ENCODE measurements around the gene GOSR2.
"Not testable (repeated sequence)": the region's sequence is repeated elsewhere in the genome, so short reads cannot be mapped to it uniquely, and the experiment has no call there.

The GOSR2 gene

GRCh38 chr17:46983782-46984181 lies 60.8 kb downstream of the GOSR2 start:
- Histone ChIP-seq H3K27ac (ENCODE audit: low read depth, low read length) (no peak overlapping the region), H3K36me3 (ENCODE audit: insufficient read depth, low read length) (no peaks in the 10 kb centered on the region), H3K27me3 (ENCODE audit: control insufficient read depth in 1 of 2, insufficient read depth in 2 of 2, low read length in 2 of 2) (peaks cover 0 to 13% of the 10 kb centered on the region in 2 donors), H3K9ac (ENCODE audit: low read length) (no peak overlapping the region), H3K9me3 (ENCODE audit: low read length) (no peaks in the 10 kb centered on the region), H3K4me1 (ENCODE audit: insufficient read depth, low read length) (no peaks in the 10 kb centered on the region), H3K4me3 (ENCODE audit: low read depth in 1 of 2, low read length in 2 of 2) (no peak overlapping the region)

DNA sequence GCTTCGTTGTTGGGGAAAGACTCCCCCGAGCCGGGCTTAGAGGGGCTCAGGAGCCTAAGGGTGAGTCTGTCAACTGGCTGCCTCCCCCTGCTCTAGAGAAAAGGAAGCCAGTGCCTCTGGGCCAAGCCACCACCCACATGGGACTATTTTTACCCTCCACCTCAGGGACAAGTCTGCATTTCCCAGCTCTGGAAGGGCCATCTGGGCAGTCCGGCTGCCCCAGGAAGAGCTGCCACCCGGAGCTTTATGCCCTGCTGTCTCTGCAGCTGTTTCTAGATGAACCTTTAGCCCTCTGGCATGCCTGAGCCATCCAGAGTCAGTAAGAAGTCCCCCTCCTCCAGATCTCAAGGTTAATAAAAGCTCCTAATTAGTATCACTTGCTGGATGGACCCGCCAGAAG lies 61.4 kb downstream of the GOSR2 start:
- Histone ChIP-seq H3K9ac (ENCODE audit: low read length) (no peak overlapping the region), H3K36me3 (ENCODE audit: insufficient read depth, low read length) (no peaks in the 10 kb centered on the region), H3K4me3 (ENCODE audit: low read depth in 1 of 2, low read length in 2 of 2) (no peak overlapping the region), H3K27ac (ENCODE audit: low read depth, low read length) (no peak overlapping the region), H3K4me1 (ENCODE audit: insufficient read depth, low read length) (no peaks in the 10 kb centered on the region), H3K27me3 (ENCODE audit: control insufficient read depth in 1 of 2, insufficient read depth in 2 of 2, low read length in 2 of 2) (peaks cover 0 to 7% of the 10 kb centered on the region in 2 donors), H3K9me3 (ENCODE audit: low read length) (no peaks in the 10 kb centered on the region)

GRCh38 chr17:46984892-46985291 lies 61.9 kb downstream of the GOSR2 start:
- Histone ChIP-seq H3K4me1 (ENCODE audit: insufficient read depth, low read length) (no peaks in the 10 kb centered on the region), H3K4me3 (ENCODE audit: low read depth in 1 of 2, low read length in 2 of 2) (no peak overlapping the region), H3K27ac (ENCODE audit: low read depth, low read length) (no peak overlapping the region), H3K27me3 (ENCODE audit: control insufficient read depth in 1 of 2, insufficient read depth in 2 of 2, low read length in 2 of 2) (peaks cover 0 to 5% of the 10 kb centered on the region in 2 donors), H3K9me3 (ENCODE audit: low read length) (no peaks in the 10 kb centered on the region), H3K9ac (ENCODE audit: low read length) (no peak overlapping the region), H3K36me3 (ENCODE audit: insufficient read depth, low read length) (no peaks in the 10 kb centered on the region)

DNA sequence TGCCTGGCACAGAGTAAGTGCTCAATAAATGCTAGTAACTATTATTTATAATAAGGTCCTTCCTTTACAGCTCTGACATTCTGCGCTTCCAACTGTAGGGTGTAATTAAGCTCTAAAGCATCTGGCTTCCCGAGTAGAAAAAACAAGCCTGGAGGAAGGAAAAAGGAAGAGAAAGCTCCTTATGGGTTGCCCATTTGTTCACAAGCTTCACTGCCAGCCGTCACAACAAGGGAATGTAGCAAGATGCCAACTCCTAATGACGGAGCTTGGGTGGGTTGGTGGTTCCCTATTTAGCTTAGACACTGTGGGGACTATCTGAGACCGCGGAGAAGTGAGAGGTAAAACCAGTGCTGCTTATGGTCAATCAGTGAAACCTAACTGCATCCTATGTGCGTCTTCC lies 63.4 kb downstream of the GOSR2 start:
- H3K9ac ChIP-seq (ENCODE audit: low read length) = no peak overlapping the region
- no peaks in the 10 kb centered on the region for H3K4me1 ChIP-seq (ENCODE audit: insufficient read depth, low read length)
- peaks cover 0 to 5% of the 10 kb centered on the region in 2 donors for H3K27me3 ChIP-seq (ENCODE audit: control insufficient read depth in 1 of 2, insufficient read depth in 2 of 2, low read length in 2 of 2)
- H3K9me3 ChIP-seq (ENCODE audit: low read length) = no peaks in the 10 kb centered on the region
- H3K4me3 ChIP-seq (ENCODE audit: low read depth in 1 of 2, low read length in 2 of 2) = no peak overlapping the region
- H3K36me3 ChIP-seq (ENCODE audit: insufficient read depth, low read length) = no peaks in the 10 kb centered on the region
- H3K27ac ChIP-seq (ENCODE audit: low read depth, low read length) = no peak overlapping the region

DNA sequence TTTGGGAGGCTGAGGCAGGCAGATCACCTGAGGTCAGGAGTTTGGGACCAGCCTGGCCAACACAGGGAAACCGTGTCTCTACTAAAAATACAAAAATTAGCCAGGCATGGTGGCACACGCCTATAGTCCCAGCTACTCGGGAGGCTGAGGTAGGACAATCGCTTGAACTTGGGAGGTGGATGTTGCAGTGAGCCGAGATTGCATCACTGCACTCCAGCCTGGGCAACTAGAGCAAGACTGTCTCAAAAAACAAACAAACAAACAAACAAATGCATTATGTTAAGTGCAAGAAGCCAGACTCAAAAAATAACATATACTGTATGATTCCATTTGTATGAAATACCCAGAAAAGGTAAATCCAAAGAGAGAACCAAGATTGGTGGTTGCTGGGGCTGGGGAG lies 65.0 kb downstream of the GOSR2 start:
- not testable (repeated sequence) for H3K4me3 ChIP-seq (ENCODE audit: low read depth in 1 of 2, low read length in 2 of 2); H3K36me3 ChIP-seq (ENCODE audit: insufficient read depth, low read length); H3K27ac ChIP-seq (ENCODE audit: low read depth, low read length); H3K9ac ChIP-seq (ENCODE audit: low read length); H3K4me1 ChIP-seq (ENCODE audit: insufficient read depth, low read length); H3K27me3 ChIP-seq (ENCODE audit: control insufficient read depth in 1 of 2, insufficient read depth in 2 of 2, low read length in 2 of 2); H3K9me3 ChIP-seq (ENCODE audit: low read length)

- H3K4me1 ChIP-seq (ENCODE audit: insufficient read depth, low read length) = no peaks in the 10 kb centered on the region
- no peak overlapping the region for H3K9ac ChIP-seq (ENCODE audit: low read length)
- no peaks in the 10 kb centered on the region for H3K9me3 ChIP-seq (ENCODE audit: low read length)
- H3K36me3 ChIP-seq (ENCODE audit: insufficient read depth, low read length) = no peaks in the 10 kb centered on the region
- H3K4me3 ChIP-seq (ENCODE audit: low read depth in 1 of 2, low read length in 2 of 2) = no peak overlapping the region
- H3K27ac ChIP-seq (ENCODE audit: low read depth, low read length) = no peak overlapping the region
- H3K27me3 ChIP-seq (ENCODE audit: control insufficient read depth in 1 of 2, insufficient read depth in 2 of 2, low read length in 2 of 2) = no peaks in the 10 kb centered on the region
These were observed 66.9 kb downstream of the GOSR2 start for GRCh38 chr17:46989637-46990431.

DNA sequence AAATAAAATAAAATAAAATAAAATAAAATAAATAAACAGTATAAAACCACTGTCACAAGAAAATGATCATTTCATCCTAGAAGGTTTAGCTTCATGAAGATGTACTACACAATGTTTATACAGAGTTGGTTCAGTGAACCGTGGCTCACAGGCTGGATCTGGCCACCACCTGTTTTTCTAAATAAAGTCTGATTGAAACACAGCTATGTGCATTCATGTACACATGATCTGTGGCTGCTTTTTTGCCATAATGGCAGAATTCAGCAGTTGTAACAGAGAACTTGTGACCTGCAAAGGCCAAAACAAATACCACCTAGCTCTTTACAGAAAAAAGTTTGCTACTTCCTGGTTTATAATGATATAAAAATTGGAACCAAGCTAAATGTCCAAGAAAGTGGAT lies 68.7 kb downstream of the GOSR2 start:
- no peaks in the 10 kb centered on the region for H3K36me3 ChIP-seq (ENCODE audit: insufficient read depth, low read length)
- no peaks in the 10 kb centered on the region for H3K27me3 ChIP-seq (ENCODE audit: control insufficient read depth in 1 of 2, insufficient read depth in 2 of 2, low read length in 2 of 2)
- no peaks in the 10 kb centered on the region for H3K4me1 ChIP-seq (ENCODE audit: insufficient read depth, low read length)
- H3K27ac ChIP-seq (ENCODE audit: low read depth, low read length) = no peak overlapping the region
- no peak overlapping the region for H3K4me3 ChIP-seq (ENCODE audit: low read depth in 1 of 2, low read length in 2 of 2)
- no peaks in the 10 kb centered on the region for H3K9me3 ChIP-seq (ENCODE audit: low read length)
- H3K9ac ChIP-seq (ENCODE audit: low read length) = no peak overlapping the region
